ENCODE measurements around the gene NXF3.

DNA sequence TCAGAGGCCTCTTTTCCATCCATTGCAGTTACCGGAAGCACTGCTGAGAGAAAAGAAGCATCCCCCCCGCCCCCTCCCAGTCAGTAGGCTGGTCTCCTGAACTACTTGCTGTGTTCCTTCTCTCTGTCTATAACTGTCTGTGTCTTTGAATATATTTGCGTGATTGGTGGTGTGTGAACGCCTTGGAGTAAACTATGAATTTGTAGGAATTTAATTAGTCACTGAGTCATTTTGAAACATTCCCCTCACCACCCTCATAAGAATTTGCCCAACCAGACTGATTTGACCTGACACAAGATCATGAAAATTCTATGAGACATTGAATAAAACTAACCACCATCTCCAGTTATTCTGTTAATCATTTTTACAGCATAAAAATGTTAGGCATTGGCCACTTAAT, 6.7 kb upstream of the NXF3 start:
- TF ChIP-seq POLR2AphosphoS5 (IDR thresholded peaks at IDR 0.05), result no peak
- TF ChIP-seq, protein P1, sequence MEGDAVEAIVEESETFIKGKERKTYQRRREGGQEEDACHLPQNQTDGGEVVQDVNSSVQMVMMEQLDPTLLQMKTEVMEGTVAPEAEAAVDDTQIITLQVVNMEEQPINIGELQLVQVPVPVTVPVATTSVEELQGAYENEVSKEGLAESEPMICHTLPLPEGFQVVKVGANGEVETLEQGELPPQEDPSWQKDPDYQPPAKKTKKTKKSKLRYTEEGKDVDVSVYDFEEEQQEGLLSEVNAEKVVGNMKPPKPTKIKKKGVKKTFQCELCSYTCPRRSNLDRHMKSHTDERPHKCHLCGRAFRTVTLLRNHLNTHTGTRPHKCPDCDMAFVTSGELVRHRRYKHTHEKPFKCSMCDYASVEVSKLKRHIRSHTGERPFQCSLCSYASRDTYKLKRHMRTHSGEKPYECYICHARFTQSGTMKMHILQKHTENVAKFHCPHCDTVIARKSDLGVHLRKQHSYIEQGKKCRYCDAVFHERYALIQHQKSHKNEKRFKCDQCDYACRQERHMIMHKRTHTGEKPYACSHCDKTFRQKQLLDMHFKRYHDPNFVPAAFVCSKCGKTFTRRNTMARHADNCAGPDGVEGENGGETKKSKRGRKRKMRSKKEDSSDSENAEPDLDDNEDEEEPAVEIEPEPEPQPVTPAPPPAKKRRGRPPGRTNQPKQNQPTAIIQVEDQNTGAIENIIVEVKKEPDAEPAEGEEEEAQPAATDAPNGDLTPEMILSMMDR (IDR thresholded peaks at IDR 0.05), result no peak
- no peak for TF ChIP-seq POLR2A (IDR thresholded peaks at IDR 0.05)

Data from stomach (tissue), 4 donors.